Liver (tissue), 9 donors: ENCODE results near the gene STOML2. TPM values are rescaled to one million over a fixed set of nuclear protein-coding genes. Genes with fewer than 3 reads are reported as not detected.

Experiments
- DNase-seq: peaks from one replicate; pipeline ENCODE4 v3.0.0-alpha.2; 2017; ENCODE audit warnings: low spot score
- H3K27ac ChIP-seq, 2 donors: one replicate each; pipeline ENCODE4 v1.7.0; 2013; ENCODE audit warnings: inconsistent platforms in 2 of 2, low read length in 2 of 2, control low read depth in 1 of 2, low read depth in 1 of 2, mild to moderate bottlenecking in 1 of 2
- H3K27me3 ChIP-seq, 4 donors: one replicate each; pipeline versions ENCODE4 v1.6.1 to v1.7.0; 2013; ENCODE audit warnings: low read length in 3 of 4, inconsistent platforms in 1 of 4, mild to moderate bottlenecking in 1 of 4, moderate library complexity in 1 of 4; ENCODE audit not compliant: control insufficient read depth in 4 of 4, insufficient read depth in 4 of 4
- H3K36me3 ChIP-seq, 4 donors: one replicate each; pipeline versions ENCODE4 v1.6.1 to v1.7.0; 2013; ENCODE audit warnings: low read length in 3 of 4, mild to moderate bottlenecking in 3 of 4, low read depth in 1 of 4, moderate library complexity in 1 of 4; ENCODE audit not compliant: control insufficient read depth in 4 of 4, insufficient read depth in 3 of 4
- H3K4me1 ChIP-seq, 4 donors: one replicate each; pipeline versions ENCODE4 v1.6.1 to v1.7.0; 2013; ENCODE audit warnings: low read length in 3 of 4, mild to moderate bottlenecking in 3 of 4, moderate library complexity in 1 of 4; ENCODE audit not compliant: control insufficient read depth in 4 of 4, insufficient read depth in 4 of 4
- H3K4me3 ChIP-seq, 3 donors: one replicate each; pipeline versions ENCODE4 v1.6.1 to v1.7.0; 2013; ENCODE audit warnings: low read length in 3 of 3, control low read depth in 1 of 3, low read depth in 1 of 3, mild to moderate bottlenecking in 1 of 3
- H3K9ac ChIP-seq, 2 donors: one replicate each; pipeline ENCODE4 v1.7.0; 2013; ENCODE audit warnings: low read length in 2 of 2, mild to moderate bottlenecking in 2 of 2, moderate library complexity in 2 of 2, control low read depth in 1 of 2, low read depth in 1 of 2
- H3K9me3 ChIP-seq, 4 donors: one replicate each; pipeline versions ENCODE4 v1.6.1 to v1.7.0; 2013; ENCODE audit warnings: low read length in 3 of 4; ENCODE audit not compliant: control insufficient read depth in 4 of 4
- ATF3 ChIP-seq: IDR thresholded peaks from 2 replicates; pipeline ENCODE4 v1.6.1; 2016; ENCODE audit warnings: antibody characterized with exemption
- CTCF ChIP-seq: fragments of 150-350 bp; IDR thresholded peaks from 2 replicates; pipeline ENCODE4 v1.5.1; 2017; ENCODE audit warnings: improper control_type of control experiment, low read depth, low read length; ENCODE audit not compliant: missing input control
- EGR1 ChIP-seq, 2 donors: IDR thresholded peaks; 2 replicates each; pipeline ENCODE4 v1.6.1; 2016 to 2018; ENCODE audit warnings: antibody characterized with exemption in 2 of 2, low read depth in 2 of 2
- FOXA1 ChIP-seq: IDR thresholded peaks from 2 replicates; pipeline ENCODE4 v1.6.1; 2016; ENCODE audit warnings: antibody characterized with exemption
- FOXA2 ChIP-seq: IDR thresholded peaks from 2 replicates; pipeline ENCODE4 v1.6.1; 2016; ENCODE audit warnings: antibody characterized with exemption
- GABPA ChIP-seq, 2 donors: IDR thresholded peaks in 1 of 2; conservative IDR thresholded peaks in 1 of 2; 2 replicates each; pipeline ENCODE4 v1.6.1; 2016; ENCODE audit warnings: antibody characterized with exemption in 2 of 2, mild to moderate bottlenecking in 1 of 2, moderate library complexity in 1 of 2
- HNF4A ChIP-seq, 2 donors: conservative IDR thresholded peaks; 2 replicates each; pipeline ENCODE4 v1.6.1; 2016; ENCODE audit warnings: antibody characterized with exemption in 2 of 2, mild to moderate bottlenecking in 2 of 2
- HNF4G ChIP-seq: IDR thresholded peaks from 2 replicates; pipeline ENCODE4 v1.6.1; 2016; ENCODE audit warnings: antibody characterized with exemption
- JUND ChIP-seq, 2 donors: IDR thresholded peaks; 2 replicates each; pipeline ENCODE4 v1.6.1; 2016; ENCODE audit warnings: antibody characterized with exemption in 2 of 2
- MAX ChIP-seq: IDR thresholded peaks from 2 replicates; pipeline ENCODE4 v1.6.1; 2016; ENCODE audit warnings: antibody characterized with exemption
- NR2F2 ChIP-seq: IDR thresholded peaks from 2 replicates; pipeline ENCODE4 v1.6.1; 2016; ENCODE audit warnings: antibody characterized with exemption
- RAD21 ChIP-seq, 2 donors: IDR thresholded peaks; 2 replicates each; pipeline ENCODE4 v1.6.1; 2016; ENCODE audit warnings: antibody characterized with exemption in 2 of 2, mild to moderate bottlenecking in 2 of 2
- RXRA ChIP-seq, 2 donors: IDR thresholded peaks; 2 replicates each; pipeline ENCODE4 v1.6.1; 2017 to 2018; ENCODE audit warnings: antibody characterized with exemption in 2 of 2, mild to moderate bottlenecking in 1 of 2
- SP1 ChIP-seq: IDR thresholded peaks from 2 replicates; pipeline ENCODE4 v1.6.1; 2018; ENCODE audit warnings: antibody characterized with exemption, mild to moderate bottlenecking
- TAF1 ChIP-seq: conservative IDR thresholded peaks from 2 replicates; pipeline ENCODE4 v1.6.1; 2016; ENCODE audit warnings: antibody characterized with exemption, mild to moderate bottlenecking
- YY1 ChIP-seq: IDR thresholded peaks from 2 replicates; pipeline ENCODE4 v1.6.1; 2016; ENCODE audit warnings: antibody characterized with exemption, mild to moderate bottlenecking
- ZBTB33 ChIP-seq: IDR thresholded peaks from 2 replicates; pipeline ENCODE4 v1.6.1; 2016; ENCODE audit warnings: antibody characterized with exemption
- WGBS: extraction: QIAGEN DNeasy Blood & Tissue Kit; methylation state at CpG from one replicate; pipeline ENCODE4 v1.1.7; 2013; 5-methylcytosine and 5-hydroxymethylcytosine counted together
- polyA plus RNA-seq, 2 donors: library from polyadenylated mRNA; stranded (reverse) in 1 of 2; unstranded in 1 of 2; fragments of 200-250 nt in 1 of 2; fragments of >200 nt in 1 of 2; fragmentation: Nextera tagmentation in 1 of 2; extraction: Ambion mirVana in 1 of 2; gene quantifications; one replicate each; pipeline versions ENCODE4 v1.2.1 to v1.2.3, GENCODE V29; 2013 to 2015
- total RNA-seq, 2 donors: library from RNA; depleted of rRNA; stranded (reverse); fragments of >200 nt; gene quantifications; one replicate each; pipeline ENCODE4 v1.2.3, GENCODE V29; 2014
- TF ChIP-seq, protein P1 (sequence below): IDR thresholded peaks from 2 replicates; pipeline ENCODE4 v1.6.1; 2016; ENCODE audit warnings: antibody characterized with exemption, mild to moderate bottlenecking
- donor health status: healthy.
- donor health status: healthy.
- donor health status: healthy.
- donor health status: healthy.
- donor health status: healthy.

The STOML2 gene
- total and polyA plus RNA-seq, 4 donors: 77.8 to 96.8 (median 81.5) TPM

- TF ChIP-seq HNF4G: no peak
- TF ChIP-seq RXRA (IDR thresholded peaks at IDR 0.05): peak; percentile 64 to 84
- peak; percentile 37 for TF ChIP-seq MAX
- no peak for TF ChIP-seq FOXA1
- TF ChIP-seq JUND (IDR thresholded peaks at IDR 0.05): no peak
- TF ChIP-seq SP1: peak; percentile 69
- peak; percentile 22 for TF ChIP-seq ATF3
- peak; percentile 15 for TF ChIP-seq NR2F2
- peak; percentile 29 for TF ChIP-seq TAF1
- peak; percentile 76 to 77 for TF ChIP-seq RAD21 (IDR thresholded peaks at IDR 0.05)
- peak; percentile 86 for TF ChIP-seq CTCF
- TF ChIP-seq ZBTB33: peak; percentile 22
- no peak for TF ChIP-seq FOXA2
- TF ChIP-seq, protein P1, sequence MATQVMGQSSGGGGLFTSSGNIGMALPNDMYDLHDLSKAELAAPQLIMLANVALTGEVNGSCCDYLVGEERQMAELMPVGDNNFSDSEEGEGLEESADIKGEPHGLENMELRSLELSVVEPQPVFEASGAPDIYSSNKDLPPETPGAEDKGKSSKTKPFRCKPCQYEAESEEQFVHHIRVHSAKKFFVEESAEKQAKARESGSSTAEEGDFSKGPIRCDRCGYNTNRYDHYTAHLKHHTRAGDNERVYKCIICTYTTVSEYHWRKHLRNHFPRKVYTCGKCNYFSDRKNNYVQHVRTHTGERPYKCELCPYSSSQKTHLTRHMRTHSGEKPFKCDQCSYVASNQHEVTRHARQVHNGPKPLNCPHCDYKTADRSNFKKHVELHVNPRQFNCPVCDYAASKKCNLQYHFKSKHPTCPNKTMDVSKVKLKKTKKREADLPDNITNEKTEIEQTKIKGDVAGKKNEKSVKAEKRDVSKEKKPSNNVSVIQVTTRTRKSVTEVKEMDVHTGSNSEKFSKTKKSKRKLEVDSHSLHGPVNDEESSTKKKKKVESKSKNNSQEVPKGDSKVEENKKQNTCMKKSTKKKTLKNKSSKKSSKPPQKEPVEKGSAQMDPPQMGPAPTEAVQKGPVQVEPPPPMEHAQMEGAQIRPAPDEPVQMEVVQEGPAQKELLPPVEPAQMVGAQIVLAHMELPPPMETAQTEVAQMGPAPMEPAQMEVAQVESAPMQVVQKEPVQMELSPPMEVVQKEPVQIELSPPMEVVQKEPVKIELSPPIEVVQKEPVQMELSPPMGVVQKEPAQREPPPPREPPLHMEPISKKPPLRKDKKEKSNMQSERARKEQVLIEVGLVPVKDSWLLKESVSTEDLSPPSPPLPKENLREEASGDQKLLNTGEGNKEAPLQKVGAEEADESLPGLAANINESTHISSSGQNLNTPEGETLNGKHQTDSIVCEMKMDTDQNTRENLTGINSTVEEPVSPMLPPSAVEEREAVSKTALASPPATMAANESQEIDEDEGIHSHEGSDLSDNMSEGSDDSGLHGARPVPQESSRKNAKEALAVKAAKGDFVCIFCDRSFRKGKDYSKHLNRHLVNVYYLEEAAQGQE: peak; percentile 63
- TF ChIP-seq HNF4A (conservative IDR thresholded peaks at IDR 0.05): peak; percentile 41 to 63
- TF ChIP-seq YY1: peak; percentile 95
- no peak for TF ChIP-seq EGR1 (IDR thresholded peaks at IDR 0.05; ENCODE audit: low read depth in 2 of 2)
- TF ChIP-seq GABPA (IDR thresholded peaks at IDR 0.05 in 1 of 2, conservative IDR thresholded peaks at IDR 0.05 in 1 of 2): peak; percentile 63 to 93
- peaks cover 4 to 17% (median 8%) of the 10 kb centered on the region in 4 donors for H3K4me1 ChIP-seq
- no peaks in the 10 kb centered on the region for H3K9me3 ChIP-seq
- peak within 1 kb of the TSS; percentile 76 to 93 (median 86) for H3K4me3 ChIP-seq
- H3K9ac ChIP-seq: peak within 1 kb of the TSS; percentile 91 to 97
- peak; percentile 89 for DNase-seq
- H3K36me3 ChIP-seq: peaks cover 18 to 49% (median 25%) of the 10 kb centered on the region in 4 donors
- WGBS: under 1% methylated on average over 53 of the region's 53 CpGs
- H3K27ac ChIP-seq: peak within 1 kb of the TSS; percentile 99 to 100
- H3K27me3 ChIP-seq: no peaks in the 10 kb centered on the region
Observed at GRCh38 chr9:35096035-35096849, 6.7 kb downstream of the STOML2 start, which contains the start of gene PIGO. Gene PIGO (minus strand): TSS chr9:35096591. CDS start chr9:35095565, 1,026 bp downstream.
